ENCODE data around the gene TPMT.

DNA sequence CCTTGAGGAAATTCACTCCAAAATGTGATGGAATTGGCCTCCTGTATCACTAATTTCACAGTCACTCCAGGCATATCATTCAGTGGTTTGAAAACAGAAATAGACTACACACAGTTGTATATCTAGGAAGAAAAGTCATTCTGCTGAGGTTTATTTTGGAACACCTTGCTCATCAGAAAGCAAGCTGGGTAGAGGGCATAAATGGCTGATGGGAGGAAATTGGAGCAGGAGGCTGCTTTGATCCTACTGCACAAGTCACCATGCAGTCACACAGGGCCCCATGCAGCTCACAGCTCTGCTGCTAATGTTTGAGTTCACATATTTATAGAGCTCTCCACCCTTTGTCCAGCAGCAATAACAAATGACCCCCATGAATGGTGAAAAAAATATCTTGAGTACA lies 44.7 kb downstream of the TPMT start:
- TF ChIP-seq EP300 (IDR thresholded peaks at IDR 0.05; ENCODE audit: low read depth) (no peak), CTCF (IDR thresholded peaks at IDR 0.05) (no peak), POLR2A (IDR thresholded peaks at IDR 0.05) (no peak), POLR2AphosphoS5 (IDR thresholded peaks at IDR 0.05) (no peak)

All from transverse colon (tissue), 4 donors.